Breast epithelium (tissue), 3 donors: ENCODE data around the gene FAP.

Experiments used
- CTCF ChIP-seq, 3 donors: fragments of 450-650 bp; IDR thresholded peaks; one replicate each; pipeline ENCODE4 v1.5.1; 2016 to 2017; ENCODE audit warnings: antibody characterized with exemption in 3 of 3, mild to moderate bottlenecking in 3 of 3, moderate library complexity in 3 of 3
- POLR2A ChIP-seq: fragments of 450-650 bp; IDR thresholded peaks from one replicate; pipeline ENCODE4 v1.6.1; 2016; ENCODE audit warnings: antibody characterized with exemption, mild to moderate bottlenecking, moderate library complexity

- no peak for TF ChIP-seq CTCF (IDR thresholded peaks at IDR 0.05)
- no peak for TF ChIP-seq POLR2A
Observed at GRCh38 chr2:162159446-162159845, 83.8 kb downstream of the FAP start.
